GM12864 (cell line): ENCODE data around the gene LRRC39.

ENCODE experiments used
- DNase-seq: peaks from one replicate; pipeline ENCODE4 v3.0.0-alpha.2; 2011; ENCODE audit warnings: low read depth
- H3K4me3 ChIP-seq: 2 replicates; pipeline ENCODE4 v1.5.1; 2011; ENCODE audit warnings: mild to moderate bottlenecking, low read depth, low read length, control low read depth
- CTCF ChIP-seq: IDR thresholded peaks from 2 replicates; pipeline ENCODE4 v1.5.1; 2011; ENCODE audit warnings: low read depth, mild to moderate bottlenecking, moderate library complexity, low read length, control low read depth, inconsistent platforms; ENCODE audit errors: missing control alignments

Gene LRRC39

GRCh38 chr1:100115524-100115923 lies 62.5 kb downstream of the LRRC39 start:
- no peak overlapping the region for H3K4me3 ChIP-seq
- DNase-seq, result no peak
- no peak for TF ChIP-seq CTCF

- H3K4me3 ChIP-seq, result no peak overlapping the region
- no peak for TF ChIP-seq CTCF
- DNase-seq, result no peak
These were observed 68.4 kb downstream of the LRRC39 start for GRCh38 chr1:100109554-100110066.

DNA sequence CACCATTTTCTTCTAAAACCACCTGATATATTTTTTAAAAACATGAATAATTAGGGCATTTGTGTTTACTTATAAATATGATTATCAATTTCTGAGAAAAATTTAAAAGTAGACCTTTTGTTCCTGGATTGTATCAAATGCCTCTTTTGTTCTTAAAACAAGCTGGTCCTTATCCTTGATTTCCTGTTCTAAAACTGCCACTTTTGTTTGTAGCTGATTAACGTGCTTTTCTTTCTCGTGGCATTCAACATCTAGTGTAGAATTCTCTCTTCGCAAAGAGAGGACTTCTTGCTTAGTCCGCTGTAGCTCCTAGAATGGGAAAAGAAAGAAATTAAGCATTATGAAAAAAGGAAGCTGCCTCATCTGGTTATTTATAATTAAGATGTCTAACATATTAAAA lies 70.4 kb downstream of the LRRC39 start:
- no peak for DNase-seq
- no peak overlapping the region for H3K4me3 ChIP-seq
- TF ChIP-seq CTCF, result no peak

DNA sequence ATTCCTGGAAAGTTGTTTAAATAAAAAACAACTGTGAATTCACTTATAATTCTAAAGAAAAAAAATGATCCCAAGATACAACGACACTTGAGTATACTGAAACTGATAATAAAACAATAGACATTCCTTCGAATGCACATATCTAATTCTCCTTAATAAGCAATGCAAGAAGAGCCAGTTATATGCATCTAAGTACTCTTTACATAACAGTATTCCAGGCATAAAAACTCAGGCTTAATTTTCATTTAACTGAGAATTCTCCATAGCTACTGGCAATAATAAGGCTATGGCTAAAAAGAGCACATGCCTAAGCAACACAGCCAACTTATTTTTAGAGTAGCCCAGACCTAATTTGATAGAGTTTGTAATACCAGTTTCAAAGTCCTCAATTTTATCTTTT lies 76.5 kb downstream of the LRRC39 start:
- no peak for DNase-seq
- no peak for TF ChIP-seq CTCF
- H3K4me3 ChIP-seq, result no peak overlapping the region

GRCh38 chr1:100100202-100100601 lies 77.9 kb downstream of the LRRC39 start:
- DNase-seq, result no peak
- H3K4me3 ChIP-seq, result no peak overlapping the region
- TF ChIP-seq CTCF, result no peak
